ENCODE results near the gene FGF1. TPM values are rescaled to one million over a fixed set of nuclear protein-coding genes. Genes with fewer than 3 reads are reported as not detected.

FGF1 gene
- total RNA-seq, 1 experiment from 2014 or later, result 3.2 TPM

GRCh38 chr5:142561029-142561428 is 124.9 kb downstream of the FGF1 start:
- Histone ChIP-seq H2AFZ (ENCODE audit: low read length) (no peak overlapping the region), H2BK20ac (ENCODE audit: low read depth, low read length, poor library complexity, severe bottlenecking) (no peak overlapping the region), H2BK12ac (ENCODE audit: insufficient read length, low read depth, low read length) (no peak overlapping the region), H2BK120ac (ENCODE audit: low read depth, low read length, poor library complexity, severe bottlenecking) (no peak overlapping the region), H3K27me3 (ENCODE audit: insufficient read depth, low read length) (no peaks in the 10 kb centered on the region; the same call in 1 of the 2 replicates), H3K4me1 (ENCODE audit: insufficient read depth, low read length) (no peaks in the 10 kb centered on the region; the same call in 1 of the 2 replicates), H4K91ac (ENCODE audit: insufficient read length, low read depth, low read length) (no peak overlapping the region), H3K4me2 (ENCODE audit: insufficient read depth, insufficient read length, low read length) (no peak overlapping the region), H2BK15ac (ENCODE audit: low read depth, low read length) (no peak overlapping the region), H2AK5ac (ENCODE audit: insufficient read length, low read length) (no peak overlapping the region), H3K23ac (ENCODE audit: insufficient read length, low read depth, low read length) (no peak overlapping the region), H3K27ac (ENCODE audit: insufficient read length, low read depth, low read length) (no peak overlapping the region), H3K4ac (ENCODE audit: low read depth, low read length) (no peak overlapping the region), H3T11ph (ENCODE audit: low read length) (no peak overlapping the region), H3K9ac (ENCODE audit: extremely low read depth, insufficient read length, low read length) (no peak overlapping the region), H4K20me1 (ENCODE audit: control insufficient read depth, insufficient read depth, insufficient read length) (no peaks in the 10 kb centered on the region), H3K79me1 (ENCODE audit: insufficient read depth, low read depth, low read length, poor library complexity, severe bottlenecking) (no peaks in the 10 kb centered on the region), H4K8ac (replicated peaks; ENCODE audit: insufficient read length, low read depth, low read length) (no peak overlapping the region), H4K5ac (ENCODE audit: insufficient read length, low read depth, low read length) (no peak overlapping the region), H3K14ac (ENCODE audit: insufficient read depth, low read length) (no peak overlapping the region), H3K79me2 (ENCODE audit: insufficient read depth, low read length) (no peaks in the 10 kb centered on the region), H3K9me3 (ENCODE audit: control insufficient read depth, low read depth, low read length) (no peaks in the 10 kb centered on the region), H3K23me2 (ENCODE audit: insufficient read length, low read depth, low read length, poor library complexity, severe bottlenecking) (no peaks in the 10 kb centered on the region), H2BK5ac (ENCODE audit: insufficient read length, low read length) (no peak overlapping the region), H3K18ac (ENCODE audit: insufficient read length, low read depth, low read length) (no peak overlapping the region), H3K56ac (ENCODE audit: insufficient read length, low read depth, low read length) (no peak overlapping the region)
- TF ChIP-seq CTCF (conservative IDR thresholded peaks at IDR 0.05), result no peak
- no peaks in the 10 kb centered on the region for H3K9me3 Mint-ChIP-seq
- no peak overlapping the region for H3K4me3 Mint-ChIP-seq
- 0 out of 7 replicates have a peak overlapping the region, but pooled peaks of 1 of the 3 experiments have one; percentile 8 for H3K27ac Mint-ChIP-seq
- DNase-seq, result no peak
- WGBS (ENCODE audit: extremely low coverage, insufficient read length, low lambda C conversion rate), result no CpG with 5 or more reads among the region's 2 CpGs
- peaks cover 0 to 1% (median 0%) of the 10 kb centered on the region in 3 experiments; a peak in 3 of 7 replicates for H3K36me3 Mint-ChIP-seq (ENCODE audit: insufficient read depth in 1 of 3, low read depth in 3 of 3)
- H3K4me1 Mint-ChIP-seq, result no peaks in the 10 kb centered on the region
- H3K27me3 Mint-ChIP-seq (ENCODE audit: low read depth), result no peaks in the 10 kb centered on the region; the same call in 1 of the 2 replicates
